SK-N-SH (cell line): Measurements from ENCODE around the gene KCNG3. TPM values are rescaled to one million over a fixed set of nuclear protein-coding genes. Genes with fewer than 3 reads are reported as not detected.

ENCODE experiments used
- CTCF ChIA-PET: fragments of 300-600, 350-600 bp; formaldehyde crosslinking; extraction: SDS; loops from one replicate; lab custom pipeline; 2021; lab: Yijun Ruan, JAX
- POLR2A ChIA-PET: fragments of 350-600 bp; sonication (Branson Sonifier 250); formaldehyde crosslinking; extraction: SDS; loops from one replicate; lab custom pipeline; 2020; ENCODE audit warnings: antibody characterized with exemption, inconsistent platforms; lab: Yijun Ruan, JAX
- DNase-seq: peaks from one replicate; pipeline ENCODE4 v3.0.0; 2012
- H2AFZ ChIP-seq: fragments of 200-600 bp; sonication (generic); 2 replicates; pipeline ENCODE4 v1.8.1; 2016; ENCODE audit warnings: antibody characterized with exemption, mild to moderate bottlenecking, low read depth
- H3F3A ChIP-seq: fragments of 200-600 bp; sonication (generic); replicated peaks from 2 replicates; pipeline ENCODE3; 2016; ENCODE audit warnings: antibody characterized with exemption, mild to moderate bottlenecking; ENCODE audit not compliant: insufficient read depth
- H3K27ac ChIP-seq, 2 experiments: fragments of 200-500 bp in 1 of 2; fragments of 200-600 bp in 1 of 2; sonication (Bioruptor generic) in 1 of 2; sonication (generic), shearing (Covaris generic) in 1 of 2; 2 replicates each; pipeline versions ENCODE4 v1.5.1 to v1.6.1; 2014 to 2016; ENCODE audit warnings: low read depth in 2 of 2, inconsistent platforms in 1 of 2, low read length in 1 of 2, mild to moderate bottlenecking in 1 of 2, mixed read lengths in 1 of 2
- H3K27me3 ChIP-seq: fragments of 200-600 bp; sonication (generic), shearing (Covaris generic); 2 replicates; pipeline ENCODE4 v1.6.1; 2016; ENCODE audit warnings: mixed run types; ENCODE audit not compliant: insufficient read depth
- H3K36me3 ChIP-seq, 2 experiments: fragments of 200-500 bp in 1 of 2; fragments of 200-600 bp in 1 of 2; sonication (Bioruptor generic) in 1 of 2; sonication (generic) in 1 of 2; replicated peaks in 1 of 2; 2 replicates each; pipeline versions ENCODE3 to v1.5.1; 2014 to 2016; ENCODE audit warnings: low read length in 1 of 2, mild to moderate bottlenecking in 1 of 2; ENCODE audit not compliant: insufficient read depth in 2 of 2, control insufficient read depth in 1 of 2
- H3K4me1 ChIP-seq, 2 experiments: fragments of 200-500 bp in 1 of 2; fragments of 200-600 bp in 1 of 2; sonication (Bioruptor generic) in 1 of 2; sonication (generic), shearing (Covaris generic) in 1 of 2; 2 replicates each; pipeline versions ENCODE4 v1.5.1 to v1.6.1; 2014 to 2016; ENCODE audit warnings: low read depth in 1 of 2, low read length in 1 of 2, mixed run types in 1 of 2; ENCODE audit not compliant: insufficient read depth in 2 of 2, control insufficient read depth in 1 of 2
- H3K4me2 ChIP-seq: fragments of 200-600 bp; sonication (generic), shearing (Covaris generic); 2 replicates; pipeline ENCODE4 v1.6.1; 2017; ENCODE audit warnings: mixed run types
- H3K4me3 ChIP-seq, 2 experiments: fragments of 200-500 bp in 1 of 2; fragments of 200-600 bp in 1 of 2; sonication (Bioruptor generic) in 1 of 2; sonication (generic), shearing (Covaris generic) in 1 of 2; 2 replicates each; pipeline versions ENCODE4 v1.5.1 to v1.8.1; 2014 to 2016; ENCODE audit warnings: low read depth in 2 of 2, inconsistent platforms in 1 of 2, low read length in 1 of 2, mild to moderate bottlenecking in 1 of 2, mixed read lengths in 1 of 2, moderate library complexity in 1 of 2
- H3K79me2 ChIP-seq: fragments of 200-600 bp; sonication (generic); 2 replicates; pipeline ENCODE4 v1.8.1; 2017; ENCODE audit warnings: mild to moderate bottlenecking; ENCODE audit not compliant: insufficient read depth
- H3K9ac ChIP-seq: fragments of 200-600 bp; sonication (generic); 2 replicates; pipeline ENCODE4 v1.6.1; 2017; ENCODE audit warnings: mixed run types
- H3K9me2 ChIP-seq: fragments of 200-600 bp; sonication (generic); 2 replicates; pipeline ENCODE4 v1.6.1; 2017; ENCODE audit warnings: mixed run types
- H3K9me3 ChIP-seq: fragments of 200-600 bp; sonication (generic); 2 replicates; pipeline ENCODE4 v1.6.1; 2017; ENCODE audit warnings: mixed run types, mild to moderate bottlenecking, moderate library complexity
- H4K20me1 ChIP-seq: fragments of 200-600 bp; sonication (generic); 2 replicates; pipeline ENCODE4 v1.6.1; 2017; ENCODE audit warnings: mild to moderate bottlenecking, mixed run types; ENCODE audit not compliant: insufficient read depth
- CHD2 ChIP-seq: fragments of 150-350 bp; IDR thresholded peaks from 2 replicates; pipeline ENCODE4 v1.6.1; 2018; ENCODE audit warnings: low read length; ENCODE audit not compliant: partially characterized antibody
- CTCF ChIP-seq: fragments of 200-600 bp; sonication (generic); IDR thresholded peaks from 2 replicates; pipeline ENCODE4 v1.6.1; 2017; ENCODE audit warnings: antibody characterized with exemption, mild to moderate bottlenecking, moderate library complexity
- EZH2phosphoT487 ChIP-seq: fragments of 200-600 bp; sonication (generic); IDR thresholded peaks from 2 replicates; pipeline ENCODE4 v1.6.1; 2017; ENCODE audit warnings: low read depth, mixed run types, mild to moderate bottlenecking, antibody characterized with exemption, moderate library complexity, borderline replicate concordance
- GATA2 ChIP-seq: sonication (generic); formaldehyde crosslinking; IDR thresholded peaks from 2 replicates; pipeline ENCODE4 v1.5.0; 2020; ENCODE audit warnings: mild to moderate bottlenecking, missing genetic modification reagents
- JUND ChIP-seq: IDR thresholded peaks from 2 replicates; pipeline ENCODE4 v1.4.0; 2012
- MAX ChIP-seq: IDR thresholded peaks from 2 replicates; pipeline ENCODE4 v1.4.0; 2012; ENCODE audit warnings: low read depth
- RCOR1 ChIP-seq: fragments of 150-350 bp; IDR thresholded peaks from 2 replicates; pipeline ENCODE4 v1.6.1; 2017; ENCODE audit warnings: antibody characterized with exemption, low read length
- SIN3A ChIP-seq: IDR thresholded peaks from 2 replicates; pipeline ENCODE4 v1.6.1; 2012; ENCODE audit warnings: low read depth, mild to moderate bottlenecking, low read length, moderate library complexity, borderline replicate concordance
- SMC3 ChIP-seq: IDR thresholded peaks from 2 replicates; pipeline ENCODE4 v1.6.1; 2012; ENCODE audit warnings: low read depth, low read length, improper control_type of control experiment
- TAF1 ChIP-seq: IDR thresholded peaks from 2 replicates; pipeline ENCODE4 v1.6.1; 2012; ENCODE audit warnings: low read depth, mild to moderate bottlenecking, low read length, moderate library complexity, borderline replicate concordance
- TCF12 ChIP-seq: IDR thresholded peaks from 2 replicates; pipeline ENCODE4 v1.4.0; 2012
- USF2 ChIP-seq: fragments of 150-350 bp; IDR thresholded peaks from 2 replicates; pipeline ENCODE4 v1.6.1; 2017; ENCODE audit warnings: antibody characterized with exemption, low read length, low read depth, borderline replicate concordance
- YY1 ChIP-seq: IDR thresholded peaks from 2 replicates; pipeline ENCODE4 v1.4.0; 2012; ENCODE audit warnings: low read depth, mild to moderate bottlenecking
- whole genome bisulfite sequencing: methylation state at CpG from one replicate; pipeline ENCODE4 v1.1.6; 2017; ENCODE audit warnings: low lambda C conversion rate; 5-methylcytosine and 5-hydroxymethylcytosine counted together
- polyA plus RNA-seq, 3 experiments: library from polyadenylated mRNA; depleted of rRNA; stranded (reverse); fragments of >200 nt; gene quantifications; 2 replicates each; pipeline ENCODE4 v1.2.3, GENCODE V29; 2012
- TF ChIP-seq, protein P1 (sequence below): fragments of 150-350 bp; IDR thresholded peaks from 2 replicates; pipeline ENCODE4 v1.6.1; 2016; ENCODE audit warnings: mild to moderate bottlenecking, low read depth, low read length

Gene KCNG3
- polyA plus RNA-seq, 1 of the 3 experiments (the other 2 are of a cell fraction): 0.03 TPM

GRCh38 chr2:42436370-42436769 lies 57.4 kb downstream of the KCNG3 start:
- no peak overlapping the region for H2AFZ ChIP-seq
- H3F3A ChIP-seq: no peaks in the 10 kb centered on the region
- no peaks in the 10 kb centered on the region for H3K27me3 ChIP-seq
- H3K4me3 ChIP-seq: no peak overlapping the region
- CTCF ChIA-PET: interaction anchor here (1.2 kb wide), 1 partner anchor 8 kb away, joined by 3 read pairs; no protein-coding TSS in a partner anchor
- H3K9me3 ChIP-seq: no peaks in the 10 kb centered on the region
- no peaks in the 10 kb centered on the region for H3K9me2 ChIP-seq
- 77% methylated on average over 2 of the region's 2 CpGs for WGBS
- H3K4me1 ChIP-seq: no peaks in the 10 kb centered on the region
- POLR2A ChIA-PET: no interaction called here
- H3K27ac ChIP-seq: no peak overlapping the region
- H3K4me2 ChIP-seq: no peak overlapping the region
- H3K79me2 ChIP-seq: no peaks in the 10 kb centered on the region
- no peak for DNase-seq
- H3K36me3 ChIP-seq: no peaks in the 10 kb centered on the region
- TF ChIP-seq JUND: no peak
- no peaks in the 10 kb centered on the region for H4K20me1 ChIP-seq
- H3K9ac ChIP-seq: no peak overlapping the region

DNA sequence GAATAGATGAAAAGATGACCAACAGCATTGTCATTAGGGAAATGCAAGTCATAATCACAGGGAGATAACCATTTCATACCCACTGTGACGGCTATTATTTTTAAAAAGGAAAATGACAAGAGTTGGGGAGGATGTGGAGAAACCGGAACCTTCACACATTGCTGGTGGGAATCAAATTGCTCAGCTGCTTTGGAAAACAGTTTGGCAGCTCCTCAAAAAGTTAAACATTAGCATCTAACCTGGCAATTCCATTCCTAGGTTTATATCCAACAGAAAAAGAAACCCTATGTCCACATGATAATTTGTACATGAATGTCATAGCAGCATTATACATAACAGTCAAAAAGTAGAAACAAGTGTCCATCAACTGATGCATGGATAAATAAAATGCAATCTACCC lies 58.2 kb downstream of the KCNG3 start:
- H3K27me3 ChIP-seq: no peaks in the 10 kb centered on the region
- DNase-seq: no peak
- no peaks in the 10 kb centered on the region for H3K79me2 ChIP-seq
- CTCF ChIA-PET: interaction anchor here (1.2 kb wide), 1 partner anchor 9 kb away, joined by 3 read pairs; no protein-coding TSS in a partner anchor
- H3K4me3 ChIP-seq: no peak overlapping the region
- H3F3A ChIP-seq: no peaks in the 10 kb centered on the region
- H4K20me1 ChIP-seq: no peaks in the 10 kb centered on the region
- 93% methylated on average over 2 of the region's 2 CpGs for WGBS
- H3K9me3 ChIP-seq: no peaks in the 10 kb centered on the region
- TF ChIP-seq MAX: no peak
- TF ChIP-seq CTCF: no peak
- TF ChIP-seq RCOR1: no peak
- TF ChIP-seq JUND: no peak
- no peak for TF ChIP-seq EZH2phosphoT487
- no peak for TF ChIP-seq SIN3A
- no peak for TF ChIP-seq SMC3
- TF ChIP-seq USF2: no peak
- TF ChIP-seq CHD2: no peak
- TF ChIP-seq TCF12: no peak
- TF ChIP-seq TAF1: no peak
- no peak for TF ChIP-seq GATA2 (CRISPR knock-in tag)
- TF ChIP-seq, protein P1, sequence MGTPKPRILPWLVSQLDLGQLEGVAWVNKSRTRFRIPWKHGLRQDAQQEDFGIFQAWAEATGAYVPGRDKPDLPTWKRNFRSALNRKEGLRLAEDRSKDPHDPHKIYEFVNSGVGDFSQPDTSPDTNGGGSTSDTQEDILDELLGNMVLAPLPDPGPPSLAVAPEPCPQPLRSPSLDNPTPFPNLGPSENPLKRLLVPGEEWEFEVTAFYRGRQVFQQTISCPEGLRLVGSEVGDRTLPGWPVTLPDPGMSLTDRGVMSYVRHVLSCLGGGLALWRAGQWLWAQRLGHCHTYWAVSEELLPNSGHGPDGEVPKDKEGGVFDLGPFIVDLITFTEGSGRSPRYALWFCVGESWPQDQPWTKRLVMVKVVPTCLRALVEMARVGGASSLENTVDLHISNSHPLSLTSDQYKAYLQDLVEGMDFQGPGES: no peak
- TF ChIP-seq YY1: no peak
- H3K4me2 ChIP-seq: no peak overlapping the region
- POLR2A ChIA-PET: no interaction called here
- no peak overlapping the region for H3K9ac ChIP-seq
- no peak overlapping the region for H2AFZ ChIP-seq
- no peaks in the 10 kb centered on the region for H3K4me1 ChIP-seq
- H3K9me2 ChIP-seq: no peaks in the 10 kb centered on the region
- H3K36me3 ChIP-seq: no peaks in the 10 kb centered on the region
- no peak overlapping the region for H3K27ac ChIP-seq
